AG09319 (cell line): ENCODE results near the gene PRRT1B.

Source experiments
- DNase-seq: peaks from one replicate; pipeline ENCODE4 v3.0.0-alpha.2; 2010; ENCODE audit warnings: low read depth; ENCODE audit errors: extremely low read depth
- CTCF ChIP-seq: IDR thresholded peaks from 2 replicates; pipeline ENCODE4 v1.5.1; 2011; ENCODE audit warnings: low read depth, mild to moderate bottlenecking, inconsistent platforms, low read length, moderate library complexity

Gene PRRT1B

GRCh38 chr9:131589993-131590392 is 44.7 kb downstream of the PRRT1B start:
- DNase-seq, result no peak
- no peak for TF ChIP-seq CTCF

GRCh38 chr9:131590449-131590848 is 45.1 kb downstream of the PRRT1B start:
- no peak for TF ChIP-seq CTCF
- no peak for DNase-seq

- peak; percentile 43 for DNase-seq
- TF ChIP-seq CTCF, result peak; percentile 85
These were observed 45.9 kb downstream of the PRRT1B start for GRCh38 chr9:131590907-131591844.

DNA sequence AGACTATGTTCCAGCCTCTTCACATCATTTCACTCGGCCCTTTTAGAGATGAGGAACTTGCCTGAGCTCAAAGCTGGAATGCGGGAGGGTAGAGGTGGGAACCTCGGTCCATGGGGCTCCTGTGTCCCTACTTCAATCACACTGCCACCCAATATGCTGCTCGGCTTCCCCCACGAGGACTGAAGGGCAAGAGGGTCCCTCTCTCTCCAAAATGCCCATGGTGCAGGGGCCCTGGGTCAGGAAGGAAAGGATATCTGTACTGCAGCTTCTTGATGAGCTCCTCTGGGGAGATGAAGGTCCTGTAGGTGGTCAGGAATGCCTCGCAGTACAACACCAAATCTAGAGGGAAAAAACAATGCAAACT is 46.5 kb downstream of the PRRT1B start:
- no peak for TF ChIP-seq CTCF
- no peak for DNase-seq

DNA sequence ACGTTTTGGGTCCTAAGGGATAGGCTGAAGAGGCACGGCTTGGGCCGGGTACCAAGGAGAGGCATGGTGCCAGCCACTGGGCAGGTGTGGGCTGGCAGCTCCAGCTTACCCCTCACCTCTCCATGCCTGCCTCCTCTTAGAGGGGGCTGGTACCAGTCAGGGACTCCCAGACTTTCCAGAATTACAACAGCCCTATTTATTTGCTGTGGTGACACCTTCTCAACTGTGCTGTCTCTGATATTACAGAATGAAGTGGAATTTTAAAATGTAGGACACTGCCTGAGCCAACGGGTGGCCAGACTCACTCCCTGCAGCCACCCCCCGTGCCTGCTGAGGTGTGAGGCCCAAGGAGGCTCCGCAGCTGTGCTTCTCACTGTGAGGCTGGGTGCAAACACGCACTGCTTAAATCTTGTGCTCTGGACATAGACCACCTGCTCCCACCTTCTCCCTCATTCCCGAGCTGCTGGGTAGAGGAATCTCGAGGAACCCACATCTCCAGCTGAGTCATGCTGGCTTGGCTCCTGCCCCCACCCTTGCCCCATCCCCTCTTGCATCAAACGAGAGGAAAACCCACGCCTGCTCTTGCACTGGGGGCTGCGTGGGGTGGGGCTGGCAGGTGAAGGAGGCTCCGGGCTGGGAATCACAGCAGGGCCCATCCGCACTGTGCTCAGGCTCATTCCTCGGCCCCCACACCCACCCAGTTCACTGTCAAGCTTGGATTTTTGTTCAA is 47.9 kb downstream of the PRRT1B start:
- no peak for DNase-seq

DNA sequence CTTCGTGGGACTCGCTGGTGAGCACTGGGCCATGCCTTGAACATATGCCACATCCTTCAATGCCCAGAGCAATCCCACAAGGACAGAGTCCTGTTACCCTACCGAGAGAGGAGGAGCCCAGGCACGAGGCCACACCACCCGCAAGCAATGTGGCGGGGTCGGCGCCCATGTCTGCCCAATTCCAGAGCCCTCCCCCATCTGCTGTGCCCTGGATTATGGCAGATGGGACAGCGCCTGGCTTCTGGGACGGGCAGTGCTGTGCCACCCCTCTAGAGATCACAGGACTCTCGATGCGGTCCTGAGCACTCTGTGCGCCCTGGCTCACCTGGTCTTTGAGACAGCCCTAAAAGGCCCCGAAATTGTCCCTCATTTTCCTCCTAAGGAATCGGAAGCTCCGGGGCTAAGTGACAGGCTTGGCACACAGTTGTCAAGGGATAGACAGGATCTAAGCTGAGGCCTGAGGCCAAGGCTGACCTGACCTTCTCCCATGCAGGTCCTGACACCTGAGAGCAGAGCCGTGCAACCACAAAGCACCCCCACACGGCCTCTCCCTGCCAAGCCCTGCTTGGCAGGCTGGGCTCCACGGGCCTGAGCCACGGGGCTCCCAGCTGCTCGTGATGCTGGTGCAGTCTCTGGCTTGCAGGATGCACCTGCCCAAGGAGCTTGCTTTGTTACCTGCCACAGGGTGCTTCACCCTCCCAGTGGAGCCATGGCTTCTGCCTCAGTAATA is 48.8 kb downstream of the PRRT1B start:
- no peak for TF ChIP-seq CTCF
- DNase-seq, result no peak

More for the DNA sequence above, 47.9 kb downstream of the PRRT1B start:
- no peak for TF ChIP-seq CTCF
